SK-N-SH treated with all-trans-retinoic acid at 6 μM for 48 hours (cell line): ENCODE results near the gene ATP6V0D1.

Experiments used
- ATAC-seq: fragments of 200-7000 bp; cut with Tn5 transposase; 3 replicates; pipeline ENCODE4 v1.9.1; 2020; ENCODE audit warnings: mild to moderate bottlenecking, moderate library complexity
- ARNTL ChIP-seq: fragments of 450-650 bp; formaldehyde crosslinking; IDR thresholded peaks from 2 replicates; pipeline ENCODE4 v1.5.0; 2020; ENCODE audit warnings: low read depth, mild to moderate bottlenecking, moderate library complexity, borderline replicate concordance
- BACH2 ChIP-seq: fragments of 250-450 bp; sonication (Bioruptor Pico); IDR thresholded peaks from 2 replicates; pipeline ENCODE4 v1.9.0; 2021; ENCODE audit warnings: mild to moderate bottlenecking, borderline replicate concordance
- CSDC2 ChIP-seq: fragments of 250-450 bp; sonication (Bioruptor Pico); IDR thresholded peaks from 2 replicates; pipeline ENCODE4 v1.5.0; 2020; ENCODE audit warnings: mild to moderate bottlenecking, moderate library complexity
- CSRNP3 ChIP-seq: fragments of 250-450 bp; sonication (Bioruptor Pico); IDR thresholded peaks from 2 replicates; pipeline ENCODE4 v1.5.1; 2021; ENCODE audit warnings: mild to moderate bottlenecking, moderate library complexity
- GLIS3 ChIP-seq: fragments of 250-450 bp; sonication (Bioruptor Pico); IDR thresholded peaks from 2 replicates; pipeline ENCODE4 v1.5.0; 2020; ENCODE audit warnings: mild to moderate bottlenecking, moderate library complexity
- ISL1 ChIP-seq: fragments of 250-450 bp; sonication (Bioruptor Pico); IDR thresholded peaks from 2 replicates; pipeline ENCODE4 v2.1.2; 2022; ENCODE audit warnings: mild to moderate bottlenecking, moderate library complexity
- OSR1 ChIP-seq: fragments of 250-450 bp; sonication (Bioruptor Pico); IDR thresholded peaks from 2 replicates; pipeline ENCODE4 v1.8.0; 2022; ENCODE audit warnings: moderate library complexity, mild to moderate bottlenecking, inconsistent platforms
- PATZ1 ChIP-seq: fragments of 250-450 bp; sonication (Bioruptor Pico); IDR thresholded peaks from 2 replicates; pipeline ENCODE4 v1.8.0; 2020; ENCODE audit warnings: mild to moderate bottlenecking, moderate library complexity, borderline replicate concordance
- RARB ChIP-seq: fragments of 250-450 bp; sonication (Bioruptor Pico); IDR thresholded peaks from 2 replicates; pipeline ENCODE4 v1.8.0; 2021; ENCODE audit warnings: mild to moderate bottlenecking, moderate library complexity
- SNAI2 ChIP-seq: fragments of 250-450 bp; sonication (Bioruptor Pico); IDR thresholded peaks from 2 replicates; pipeline ENCODE4 v1.5.0; 2020; ENCODE audit warnings: mild to moderate bottlenecking, moderate library complexity
- TCF4 ChIP-seq: fragments of 250-450 bp; sonication (Bioruptor Pico); IDR thresholded peaks from 2 replicates; pipeline ENCODE4 v1.8.0; 2021; ENCODE audit warnings: mild to moderate bottlenecking, moderate library complexity, borderline replicate concordance
- TOX ChIP-seq: fragments of 250-450 bp; sonication (Bioruptor Pico); IDR thresholded peaks from 2 replicates; pipeline ENCODE4 v1.8.0; 2021; ENCODE audit warnings: mild to moderate bottlenecking, moderate library complexity, borderline replicate concordance
- ZC3H10 ChIP-seq: fragments of 250-450 bp; sonication (Bioruptor Pico); IDR thresholded peaks from 2 replicates; pipeline ENCODE4 v1.5.1; 2021; ENCODE audit warnings: mild to moderate bottlenecking, moderate library complexity
- ZFP3 ChIP-seq: fragments of 250-450 bp; sonication (Bioruptor Pico); IDR thresholded peaks from 2 replicates; pipeline ENCODE4 v1.5.0; 2020; ENCODE audit warnings: mild to moderate bottlenecking, moderate library complexity
- ZNF565 ChIP-seq: fragments of 450-650 bp; formaldehyde crosslinking; conservative IDR thresholded peaks from 2 replicates; pipeline ENCODE4 v1.5.0; 2020; ENCODE audit warnings: low read depth, mild to moderate bottlenecking, moderate library complexity
- ZNF70 ChIP-seq: fragments of 450-650 bp; formaldehyde crosslinking; IDR thresholded peaks from 2 replicates; pipeline ENCODE4 v1.5.0; 2020; ENCODE audit warnings: mild to moderate bottlenecking, moderate library complexity
- ZNF8 ChIP-seq: fragments of 450-650 bp; formaldehyde crosslinking; IDR thresholded peaks from 2 replicates; pipeline ENCODE4 v1.5.0; 2020; ENCODE audit warnings: mild to moderate bottlenecking, moderate library complexity
- TF ChIP-seq, protein P1 (sequence below): fragments of 250-450 bp; sonication (Bioruptor Pico); IDR thresholded peaks from 2 replicates; pipeline ENCODE4 v1.5.1; 2020; ENCODE audit warnings: low read depth, mild to moderate bottlenecking, moderate library complexity
- TF ChIP-seq, protein P2 (sequence below): fragments of 250-450 bp; sonication (Bioruptor Pico); IDR thresholded peaks from 2 replicates; pipeline ENCODE4 v1.8.0; 2021; ENCODE audit warnings: low read depth, mild to moderate bottlenecking, moderate library complexity, borderline replicate concordance
- TF ChIP-seq, protein P3 (sequence below): fragments of 250-450 bp; sonication (Bioruptor Pico); IDR thresholded peaks from 2 replicates; pipeline ENCODE4 v1.5.0; 2020; ENCODE audit warnings: mild to moderate bottlenecking, moderate library complexity

The ATP6V0D1 gene

DNA sequence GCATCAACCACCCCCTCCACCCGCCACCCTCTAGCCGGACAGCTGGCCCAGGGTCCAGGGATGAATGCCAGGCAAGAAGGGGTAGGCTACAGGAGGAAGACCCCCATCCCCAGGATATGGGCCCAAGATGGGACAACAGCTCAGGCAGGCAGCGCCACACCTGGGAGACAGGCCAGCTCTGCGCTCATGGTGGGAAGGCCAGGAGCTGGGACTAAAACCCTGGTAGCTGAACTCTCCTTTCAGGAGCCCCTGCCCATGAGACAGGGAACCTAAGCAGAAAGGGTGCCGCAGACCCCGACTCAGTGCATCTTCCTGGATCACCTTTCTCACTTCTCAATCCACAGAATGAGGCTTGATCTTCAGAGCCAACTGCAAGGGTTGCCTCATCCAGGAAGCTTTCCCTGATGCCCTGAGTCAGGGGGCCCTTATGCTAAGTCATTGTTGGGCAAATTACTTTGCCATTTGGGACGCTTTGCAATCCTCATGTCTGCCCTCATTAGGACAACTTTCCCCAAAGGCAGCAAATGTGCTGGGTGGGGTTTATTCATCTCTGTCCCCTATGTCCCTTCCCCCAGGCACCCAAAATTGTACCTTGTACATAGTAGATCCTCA lies 73.7 kb downstream of the ATP6V0D1 start:
- no peak for TF ChIP-seq ZC3H10 (CRISPR knock-in tag)
- TF ChIP-seq BACH2: no peak
- no peak for TF ChIP-seq ZNF565
- TF ChIP-seq SNAI2 (CRISPR knock-in tag): no peak
- TF ChIP-seq ZFP3 (CRISPR knock-in tag): no peak
- no peak for TF ChIP-seq PATZ1 (CRISPR knock-in tag)
- peak; percentile 4; the same call in 2 of the 3 replicates for ATAC-seq

- peak; percentile 96 for ATAC-seq
Observed at GRCh38 chr16:67406111-67406971, 74.6 kb downstream of the ATP6V0D1 start.

GRCh38 chr16:67405336-67405735 lies 75.6 kb downstream of the ATP6V0D1 start:
- no peak for ATAC-seq
- TF ChIP-seq GLIS3 (CRISPR knock-in tag): no peak
- TF ChIP-seq, protein P1, sequence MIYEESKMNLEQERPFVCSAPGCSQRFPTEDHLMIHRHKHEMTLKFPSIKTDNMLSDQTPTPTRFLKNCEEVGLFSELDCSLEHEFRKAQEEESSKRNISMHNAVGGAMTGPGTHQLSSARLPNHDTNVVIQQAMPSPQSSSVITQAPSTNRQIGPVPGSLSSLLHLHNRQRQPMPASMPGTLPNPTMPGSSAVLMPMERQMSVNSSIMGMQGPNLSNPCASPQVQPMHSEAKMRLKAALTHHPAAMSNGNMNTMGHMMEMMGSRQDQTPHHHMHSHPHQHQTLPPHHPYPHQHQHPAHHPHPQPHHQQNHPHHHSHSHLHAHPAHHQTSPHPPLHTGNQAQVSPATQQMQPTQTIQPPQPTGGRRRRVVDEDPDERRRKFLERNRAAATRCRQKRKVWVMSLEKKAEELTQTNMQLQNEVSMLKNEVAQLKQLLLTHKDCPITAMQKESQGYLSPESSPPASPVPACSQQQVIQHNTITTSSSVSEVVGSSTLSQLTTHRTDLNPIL (CRISPR knock-in tag): no peak
- TF ChIP-seq ZNF70 (CRISPR knock-in tag): no peak
- TF ChIP-seq CSRNP3 (CRISPR knock-in tag): no peak
- TF ChIP-seq RARB (CRISPR knock-in tag): no peak
- no peak for TF ChIP-seq ISL1
- TF ChIP-seq ZFP3 (CRISPR knock-in tag): no peak
- no peak for TF ChIP-seq SNAI2 (CRISPR knock-in tag)
- no peak for TF ChIP-seq ZNF565
- no peak for TF ChIP-seq OSR1 (CRISPR knock-in tag)
- no peak for TF ChIP-seq TCF4 (CRISPR knock-in tag)
- TF ChIP-seq BACH2: no peak
- TF ChIP-seq, protein P2, sequence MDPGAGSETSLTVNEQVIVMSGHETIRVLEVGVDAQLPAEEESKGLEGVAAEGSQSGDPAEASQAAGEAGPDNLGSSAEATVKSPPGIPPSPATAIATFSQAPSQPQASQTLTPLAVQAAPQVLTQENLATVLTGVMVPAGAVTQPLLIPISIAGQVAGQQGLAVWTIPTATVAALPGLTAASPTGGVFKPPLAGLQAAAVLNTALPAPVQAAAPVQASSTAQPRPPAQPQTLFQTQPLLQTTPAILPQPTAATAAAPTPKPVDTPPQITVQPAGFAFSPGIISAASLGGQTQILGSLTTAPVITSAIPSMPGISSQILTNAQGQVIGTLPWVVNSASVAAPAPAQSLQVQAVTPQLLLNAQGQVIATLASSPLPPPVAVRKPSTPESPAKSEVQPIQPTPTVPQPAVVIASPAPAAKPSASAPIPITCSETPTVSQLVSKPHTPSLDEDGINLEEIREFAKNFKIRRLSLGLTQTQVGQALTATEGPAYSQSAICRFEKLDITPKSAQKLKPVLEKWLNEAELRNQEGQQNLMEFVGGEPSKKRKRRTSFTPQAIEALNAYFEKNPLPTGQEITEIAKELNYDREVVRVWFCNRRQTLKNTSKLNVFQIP: no peak
- TF ChIP-seq TOX: no peak
- no peak for TF ChIP-seq ZNF8 (CRISPR knock-in tag)
- no peak for TF ChIP-seq CSDC2
- no peak for TF ChIP-seq PATZ1 (CRISPR knock-in tag)
- TF ChIP-seq, protein P3, sequence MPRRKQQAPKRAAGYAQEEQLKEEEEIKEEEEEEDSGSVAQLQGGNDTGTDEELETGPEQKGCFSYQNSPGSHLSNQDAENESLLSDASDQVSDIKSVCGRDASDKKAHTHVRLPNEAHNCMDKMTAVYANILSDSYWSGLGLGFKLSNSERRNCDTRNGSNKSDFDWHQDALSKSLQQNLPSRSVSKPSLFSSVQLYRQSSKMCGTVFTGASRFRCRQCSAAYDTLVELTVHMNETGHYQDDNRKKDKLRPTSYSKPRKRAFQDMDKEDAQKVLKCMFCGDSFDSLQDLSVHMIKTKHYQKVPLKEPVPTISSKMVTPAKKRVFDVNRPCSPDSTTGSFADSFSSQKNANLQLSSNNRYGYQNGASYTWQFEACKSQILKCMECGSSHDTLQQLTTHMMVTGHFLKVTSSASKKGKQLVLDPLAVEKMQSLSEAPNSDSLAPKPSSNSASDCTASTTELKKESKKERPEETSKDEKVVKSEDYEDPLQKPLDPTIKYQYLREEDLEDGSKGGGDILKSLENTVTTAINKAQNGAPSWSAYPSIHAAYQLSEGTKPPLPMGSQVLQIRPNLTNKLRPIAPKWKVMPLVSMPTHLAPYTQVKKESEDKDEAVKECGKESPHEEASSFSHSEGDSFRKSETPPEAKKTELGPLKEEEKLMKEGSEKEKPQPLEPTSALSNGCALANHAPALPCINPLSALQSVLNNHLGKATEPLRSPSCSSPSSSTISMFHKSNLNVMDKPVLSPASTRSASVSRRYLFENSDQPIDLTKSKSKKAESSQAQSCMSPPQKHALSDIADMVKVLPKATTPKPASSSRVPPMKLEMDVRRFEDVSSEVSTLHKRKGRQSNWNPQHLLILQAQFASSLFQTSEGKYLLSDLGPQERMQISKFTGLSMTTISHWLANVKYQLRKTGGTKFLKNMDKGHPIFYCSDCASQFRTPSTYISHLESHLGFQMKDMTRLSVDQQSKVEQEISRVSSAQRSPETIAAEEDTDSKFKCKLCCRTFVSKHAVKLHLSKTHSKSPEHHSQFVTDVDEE (CRISPR knock-in tag): no peak
- no peak for TF ChIP-seq ARNTL (CRISPR knock-in tag)

More at GRCh38 chr16:67406111-67406971, 74.6 kb downstream of the ATP6V0D1 start:
- TF ChIP-seq ZFP3 (CRISPR knock-in tag) (no peak), PATZ1 (CRISPR knock-in tag) (peak; percentile 36; the same call in 1 of the 2 replicates)
